ENCODE data around the gene S100A3.

GRCh38 chr1:153563991-153564390 is 14.9 kb upstream of the S100A3 start:
- TF ChIP-seq, protein P1, sequence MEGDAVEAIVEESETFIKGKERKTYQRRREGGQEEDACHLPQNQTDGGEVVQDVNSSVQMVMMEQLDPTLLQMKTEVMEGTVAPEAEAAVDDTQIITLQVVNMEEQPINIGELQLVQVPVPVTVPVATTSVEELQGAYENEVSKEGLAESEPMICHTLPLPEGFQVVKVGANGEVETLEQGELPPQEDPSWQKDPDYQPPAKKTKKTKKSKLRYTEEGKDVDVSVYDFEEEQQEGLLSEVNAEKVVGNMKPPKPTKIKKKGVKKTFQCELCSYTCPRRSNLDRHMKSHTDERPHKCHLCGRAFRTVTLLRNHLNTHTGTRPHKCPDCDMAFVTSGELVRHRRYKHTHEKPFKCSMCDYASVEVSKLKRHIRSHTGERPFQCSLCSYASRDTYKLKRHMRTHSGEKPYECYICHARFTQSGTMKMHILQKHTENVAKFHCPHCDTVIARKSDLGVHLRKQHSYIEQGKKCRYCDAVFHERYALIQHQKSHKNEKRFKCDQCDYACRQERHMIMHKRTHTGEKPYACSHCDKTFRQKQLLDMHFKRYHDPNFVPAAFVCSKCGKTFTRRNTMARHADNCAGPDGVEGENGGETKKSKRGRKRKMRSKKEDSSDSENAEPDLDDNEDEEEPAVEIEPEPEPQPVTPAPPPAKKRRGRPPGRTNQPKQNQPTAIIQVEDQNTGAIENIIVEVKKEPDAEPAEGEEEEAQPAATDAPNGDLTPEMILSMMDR (IDR thresholded peaks at IDR 0.05; ENCODE audit: low read length): no peak
- no peak for TF ChIP-seq EZH2 (IDR thresholded peaks at IDR 0.05; ENCODE audit: borderline replicate concordance, low read length)
